PFSK-1 (cell line): Measurements from ENCODE around the gene HOXB1.

Experiments
- FOXP2 ChIP-seq: optimal IDR thresholded peaks from 2 replicates; pipeline ENCODE3; 2011; ENCODE audit warnings: borderline replicate concordance, control low read depth, inconsistent platforms; ENCODE audit not compliant: insufficient read depth; ENCODE audit errors: extremely low read length, extremely low read depth
- POLR2AphosphoS5 ChIP-seq: IDR thresholded peaks from 2 replicates; pipeline ENCODE4 v1.6.1; 2012; ENCODE audit warnings: low read depth, mild to moderate bottlenecking, control low read depth, low read length, moderate library complexity
- REST ChIP-seq, 2 experiments: IDR thresholded peaks; 2 replicates each; pipeline versions ENCODE4 v1.6.1 to v1.8.0; 2011 to 2012; ENCODE audit warnings: low read depth in 2 of 2, low read length in 2 of 2, control low read depth in 1 of 2, inconsistent platforms in 1 of 2, mild to moderate bottlenecking in 1 of 2, moderate library complexity in 1 of 2; ENCODE audit not compliant: insufficient read depth in 1 of 2
- SIN3A ChIP-seq: IDR thresholded peaks from 2 replicates; pipeline ENCODE4 v1.6.1; 2012; ENCODE audit warnings: mild to moderate bottlenecking, low read length, moderate library complexity, borderline replicate concordance; ENCODE audit not compliant: insufficient read depth
- TAF1 ChIP-seq: IDR thresholded peaks from 2 replicates; pipeline ENCODE4 v1.6.1; 2012; ENCODE audit warnings: low read length, control low read depth, borderline replicate concordance; ENCODE audit not compliant: insufficient read depth

The HOXB1 gene

GRCh38 chr17:48522031-48522653 is 8.7 kb downstream of the HOXB1 start:
- TF ChIP-seq TAF1 (no peak), POLR2AphosphoS5 (no peak), SIN3A (no peak), REST (IDR thresholded peaks at IDR 0.05; ENCODE audit: insufficient read depth in 1 of 2, low read depth in 2 of 2, low read length in 2 of 2) (no peak), FOXP2 (no peak)

- TF ChIP-seq POLR2AphosphoS5 (no peak), FOXP2 (no peak), REST (IDR thresholded peaks at IDR 0.05; ENCODE audit: insufficient read depth in 1 of 2, low read depth in 2 of 2, low read length in 2 of 2) (no peak), TAF1 (no peak), SIN3A (no peak)
Observed at GRCh38 chr17:48520631-48521079, 10.2 kb downstream of the HOXB1 start.

GRCh38 chr17:48519427-48519826 is 11.4 kb downstream of the HOXB1 start:
- TF ChIP-seq REST (IDR thresholded peaks at IDR 0.05; ENCODE audit: insufficient read depth in 1 of 2, low read depth in 2 of 2, low read length in 2 of 2) (no peak), TAF1 (no peak), POLR2AphosphoS5 (no peak), FOXP2 (no peak), SIN3A (no peak)

- TF ChIP-seq POLR2AphosphoS5 (no peak), REST (IDR thresholded peaks at IDR 0.05; ENCODE audit: insufficient read depth in 1 of 2, low read depth in 2 of 2, low read length in 2 of 2) (no peak)
Observed at GRCh38 chr17:48517478-48517877, 13.3 kb downstream of the HOXB1 start.
